HG02884 (cell line): ENCODE data around the gene NFYA.
"Not testable (repeated sequence)": the region's sequence is repeated elsewhere in the genome, so short reads cannot be mapped to it uniquely, and the experiment has no call there.

Source experiments
- ATAC-seq: cut with Tn5 transposase; IDR thresholded peaks from one replicate; pipeline ENCODE4 v1.9.1; 2021; ENCODE audit warnings: mild to moderate bottlenecking, moderate library complexity; ENCODE audit not compliant: unreplicated experiment

NFYA gene

GRCh38 chr6:41100871-41101287 lies 28.1 kb downstream of the NFYA start:
- no peak for ATAC-seq

- no peak for ATAC-seq
Observed at GRCh38 chr6:41103847-41104246, 31.1 kb downstream of the NFYA start.

DNA sequence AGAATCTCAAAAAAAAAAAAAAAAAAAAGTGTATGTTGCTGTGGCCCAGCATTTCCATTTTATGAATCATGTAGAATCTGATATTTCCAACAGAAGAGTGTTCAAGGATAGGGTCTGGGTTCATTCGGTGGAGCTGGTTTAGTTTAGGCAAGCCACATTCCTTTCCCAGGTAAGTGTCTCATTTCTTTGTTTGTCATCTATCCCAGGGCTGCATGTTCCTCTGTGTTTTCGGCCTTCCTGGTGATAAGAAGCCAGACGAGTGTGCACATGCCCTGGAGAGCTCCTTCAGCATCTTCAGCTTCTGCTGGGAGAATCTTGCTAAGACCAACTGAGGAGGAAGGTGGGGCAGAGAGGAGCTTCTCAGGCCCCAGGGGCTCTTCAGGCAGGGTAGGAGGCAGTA lies 38.2 kb downstream of the NFYA start:
- ATAC-seq = no peak

DNA sequence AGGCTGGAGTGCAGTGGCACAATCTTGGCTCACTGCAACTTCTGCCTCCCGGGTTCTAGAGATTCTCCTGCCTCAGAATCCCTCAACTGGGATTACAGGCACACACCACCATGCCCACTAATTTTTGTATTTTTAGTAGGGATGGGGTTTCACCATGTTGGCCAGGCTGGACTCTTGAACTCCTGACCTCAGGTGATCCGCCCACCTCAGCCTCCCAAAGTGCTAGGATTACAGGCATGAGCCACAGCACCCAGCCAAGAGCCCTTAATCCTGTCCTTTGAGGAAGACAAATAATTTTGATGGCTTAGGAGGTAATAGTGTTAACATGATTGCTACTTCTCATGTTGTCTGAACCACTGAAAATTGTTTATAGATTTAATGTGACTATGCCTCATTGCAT lies 42.3 kb downstream of the NFYA start:
- not testable (repeated sequence) for ATAC-seq

GRCh38 chr6:41119508-41119907 lies 46.7 kb downstream of the NFYA start:
- ATAC-seq = no peak

- no peak for ATAC-seq
Observed at GRCh38 chr6:41120058-41120457, 47.3 kb downstream of the NFYA start.

- ATAC-seq = no peak
Observed at GRCh38 chr6:41122373-41122772, 49.6 kb downstream of the NFYA start.

DNA sequence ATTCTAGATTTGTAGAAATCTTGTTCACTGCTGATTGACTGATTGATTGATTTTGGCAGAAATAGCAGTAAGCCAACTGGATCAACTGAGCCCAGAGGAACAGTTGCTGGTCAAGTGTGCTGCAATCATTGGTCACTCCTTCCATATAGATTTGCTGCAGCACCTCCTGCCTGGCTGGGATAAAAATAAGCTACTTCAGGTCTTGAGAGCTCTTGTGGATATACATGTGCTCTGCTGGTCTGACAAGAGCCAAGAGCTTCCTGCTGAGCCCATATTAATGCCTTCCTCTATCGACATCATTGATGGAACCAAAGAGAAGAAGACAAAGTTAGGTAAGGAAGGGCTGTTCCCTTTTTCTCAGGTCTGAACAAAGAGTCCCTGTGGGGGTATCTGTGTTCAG lies 50.1 kb downstream of the NFYA start:
- no peak for ATAC-seq

DNA sequence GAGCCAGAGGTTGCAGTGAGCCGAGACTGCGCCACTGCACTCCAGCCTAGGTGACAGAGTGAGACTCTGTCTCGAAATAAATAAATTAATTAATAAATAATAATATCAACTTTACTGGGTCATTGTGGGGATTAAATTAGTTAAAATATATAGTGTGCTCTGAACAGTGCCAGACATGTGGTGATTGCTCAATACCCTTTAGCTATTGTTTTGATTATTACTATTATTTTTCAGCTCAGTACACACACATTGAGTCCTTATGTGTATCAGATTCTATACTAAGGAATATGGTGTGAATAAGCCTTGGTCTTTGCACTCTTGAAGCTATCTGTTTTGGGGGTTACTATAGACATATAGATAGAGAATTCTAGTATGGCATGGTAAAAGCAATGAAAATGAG lies 52.5 kb downstream of the NFYA start:
- ATAC-seq = no peak

GRCh38 chr6:41132254-41132653 lies 59.5 kb downstream of the NFYA start:
- no peak for ATAC-seq

DNA sequence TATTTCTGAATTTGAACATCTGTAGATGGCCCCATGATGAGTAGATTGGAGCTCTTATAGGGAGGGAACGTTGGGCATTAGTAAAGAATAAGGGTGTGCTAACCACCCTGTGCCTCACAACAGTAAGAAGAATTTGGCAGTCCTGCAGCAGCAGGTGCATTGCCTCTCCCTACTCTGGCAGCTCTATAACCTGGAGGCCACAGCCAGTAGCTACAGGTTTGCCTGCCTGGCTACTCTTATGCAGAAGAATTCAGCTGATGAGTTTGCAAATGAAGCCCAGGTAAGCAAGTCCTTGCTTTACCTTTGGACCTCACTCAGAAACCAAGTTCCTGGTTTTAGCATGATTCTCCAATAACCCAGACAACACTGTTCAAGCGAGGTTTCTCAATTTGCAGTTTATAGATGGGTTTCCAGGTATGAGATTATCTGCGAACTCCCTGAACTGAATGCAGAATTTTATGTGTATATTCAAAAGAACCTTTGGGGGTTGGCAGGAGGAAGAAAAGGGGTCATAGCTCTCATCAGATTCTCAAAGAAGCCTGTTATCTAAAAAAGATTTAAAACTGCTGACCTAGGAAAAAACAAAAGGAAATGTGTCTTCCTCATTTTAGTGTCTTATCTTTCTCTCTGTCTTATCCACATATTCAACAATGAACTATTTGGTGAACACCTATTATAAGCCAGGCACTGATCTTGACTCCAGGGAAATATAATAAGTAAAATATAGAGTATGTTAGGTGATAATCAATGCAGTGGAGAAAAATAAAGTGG lies 62.5 kb downstream of the NFYA start:
- ATAC-seq = no peak

DNA sequence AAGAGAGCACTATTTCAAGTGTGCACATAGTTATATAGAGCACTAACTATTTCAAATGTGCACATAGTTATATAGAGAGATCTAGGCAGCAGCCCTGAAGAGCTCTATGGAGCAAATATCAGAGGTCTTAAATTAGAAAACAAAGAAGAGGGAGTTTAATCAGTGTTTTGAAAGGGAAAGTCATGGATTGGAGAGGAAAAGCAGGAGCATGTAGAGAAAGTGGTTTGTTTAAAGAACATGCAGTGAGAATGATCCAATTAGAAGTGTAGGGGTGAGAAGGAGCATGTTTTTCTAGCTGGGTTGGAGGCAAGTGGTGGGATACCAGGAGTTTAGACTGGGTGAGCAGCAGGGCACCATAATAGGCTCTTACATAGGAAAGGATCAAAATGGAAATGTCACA lies 64.1 kb downstream of the NFYA start:
- ATAC-seq = no peak

- ATAC-seq = no peak
Observed at GRCh38 chr6:41147917-41148316, 75.1 kb downstream of the NFYA start.
